H1 (cell line): ENCODE data around the gene WWP2. TPM values are rescaled to one million over a fixed set of nuclear protein-coding genes. Genes with fewer than 3 reads are reported as not detected.

Source experiments
- CTCF ChIA-PET: fragments of 300-600 bp; sonication (Branson Sonifier 250); formaldehyde crosslinking; loops from one replicate; lab custom pipeline; 2021; ENCODE audit not compliant: partially characterized antibody; lab: Charles Lee
- POLR2A ChIA-PET: fragments of 300-600 bp; sonication (Branson Sonifier 250); formaldehyde crosslinking; loops from one replicate; lab custom pipeline; 2021; ENCODE audit warnings: inconsistent platforms; ENCODE audit not compliant: partially characterized antibody; lab: Charles Lee
- DNase-seq, 2 experiments: peaks; one replicate each; pipeline versions ENCODE4 v3.0.0 to v3.0.0-alpha.2; 2010 to 2022; ENCODE audit warnings: low spot score in 2 of 2, low read depth in 1 of 2, mixed read lengths in 1 of 2
- FAIRE-seq: peaks from 2 replicates; lab custom pipeline; 2011; peaks lifted over from hg19 to GRCh38; lab: Jason Lieb, UNC
- H2AFZ ChIP-seq: 2 replicates; pipeline ENCODE4 v1.8.1; 2012; ENCODE audit warnings: low read length, inconsistent platforms
- H2AK5ac ChIP-seq: 2 replicates; pipeline ENCODE4 v1.6.1; 2013; ENCODE audit warnings: low read depth, low read length
- H2BK120ac ChIP-seq: replicated peaks from 2 replicates; pipeline ENCODE3; 2013; ENCODE audit warnings: low read depth, low read length, inconsistent platforms
- H2BK12ac ChIP-seq: 2 replicates; pipeline ENCODE4 v1.6.1; 2013; ENCODE audit warnings: low read depth, low read length
- H2BK15ac ChIP-seq: 2 replicates; pipeline ENCODE4 v1.6.1; 2013; ENCODE audit warnings: low read length
- H2BK20ac ChIP-seq: 2 replicates; pipeline ENCODE4 v1.6.1; 2013; ENCODE audit warnings: low read length
- H2BK5ac ChIP-seq: 2 replicates; pipeline ENCODE4 v1.6.1; 2013; ENCODE audit warnings: low read depth, low read length
- H3K14ac ChIP-seq: 2 replicates; pipeline ENCODE4 v1.6.1; 2013; ENCODE audit warnings: inconsistent platforms; ENCODE audit not compliant: insufficient read length
- H3K18ac ChIP-seq: 2 replicates; pipeline ENCODE4 v1.6.1; 2013; ENCODE audit warnings: low read length; ENCODE audit errors: extremely low read depth
- H3K23ac ChIP-seq: 2 replicates; pipeline ENCODE4 v1.6.1; 2013; ENCODE audit warnings: inconsistent platforms; ENCODE audit not compliant: insufficient read length
- H3K23me2 ChIP-seq: 2 replicates; pipeline ENCODE4 v1.6.1; 2013; ENCODE audit warnings: low read depth, low read length
- H3K27ac ChIP-seq: 2 replicates; pipeline ENCODE4 v1.6.1; 2011; ENCODE audit warnings: low read depth, low read length, inconsistent platforms
- H3K27me3 ChIP-seq, 4 experiments: replicated peaks in 1 of 4; 1 replicate in 1 of 4; 2 replicates in 3 of 4; pipeline versions ENCODE4 v1.6.1 to v1.8.1; 2011 to 2013; ENCODE audit warnings: low read length in 3 of 4, mild to moderate bottlenecking in 3 of 4, inconsistent platforms in 2 of 4, mixed read lengths in 2 of 4, moderate library complexity in 1 of 4; ENCODE audit not compliant: control insufficient read depth in 3 of 4, insufficient read depth in 3 of 4; ENCODE audit errors: extremely low read depth in 1 of 4
- H3K36me3 ChIP-seq, 4 experiments: 2 replicates each; pipeline versions ENCODE4 v1.6.1 to v1.8.1; 2011 to 2013; ENCODE audit warnings: mild to moderate bottlenecking in 4 of 4, low read length in 3 of 4, moderate library complexity in 2 of 4, control low read depth in 1 of 4, inconsistent platforms in 1 of 4; ENCODE audit not compliant: insufficient read depth in 4 of 4, control insufficient read depth in 2 of 4
- H3K4ac ChIP-seq: replicated peaks from 2 replicates; pipeline ENCODE3; 2013; ENCODE audit warnings: low read length, low read depth, mixed read lengths, inconsistent platforms; ENCODE audit not compliant: insufficient read length
- H3K4me1 ChIP-seq, 4 experiments: replicated peaks in 1 of 4; 1 replicate in 1 of 4; 2 replicates in 3 of 4; pipeline versions ENCODE4 v1.6.1 to v1.8.1; 2011 to 2013; ENCODE audit warnings: low read length in 3 of 4, inconsistent platforms in 2 of 4, mixed read lengths in 1 of 4; ENCODE audit not compliant: insufficient read depth in 4 of 4, control insufficient read depth in 3 of 4
- H3K4me2 ChIP-seq, 2 experiments: 2 replicates each; pipeline versions ENCODE4 v1.6.1 to v1.8.1; 2011 to 2013; ENCODE audit warnings: low read depth in 2 of 2, low read length in 2 of 2, control low read depth in 1 of 2, inconsistent platforms in 1 of 2, mild to moderate bottlenecking in 1 of 2; ENCODE audit not compliant: insufficient read depth in 1 of 2
- H3K4me3 ChIP-seq, 4 experiments: fragments of 200-600, 300-600 bp in 1 of 4; sonication (generic), shearing (Covaris generic), sonication (Bioruptor Twin) in 1 of 4; 2 replicates each; pipeline versions ENCODE4 v1.5.1 to v1.8.1; 2011 to 2016; ENCODE audit warnings: low read length in 4 of 4, low read depth in 3 of 4, control low read depth in 2 of 4, inconsistent platforms in 2 of 4, mild to moderate bottlenecking in 2 of 4, mixed read lengths in 1 of 4, moderate library complexity in 1 of 4; ENCODE audit not compliant: insufficient read depth in 2 of 4; ENCODE audit errors: extremely low read depth in 1 of 4
- H3K56ac ChIP-seq: replicated peaks from 2 replicates; pipeline ENCODE3; 2013; ENCODE audit warnings: low read depth, mild to moderate bottlenecking, mixed read lengths, low read length, inconsistent platforms; ENCODE audit not compliant: insufficient read length
- H3K79me1 ChIP-seq: 2 replicates; pipeline ENCODE4 v1.6.1; 2013; ENCODE audit warnings: low read depth, low read length, control low read depth
- H3K79me2 ChIP-seq, 2 experiments: 2 replicates each; pipeline versions ENCODE4 v1.6.1 to v1.8.1; 2012 to 2013; ENCODE audit warnings: low read length in 2 of 2, mild to moderate bottlenecking in 2 of 2, inconsistent platforms in 1 of 2; ENCODE audit not compliant: insufficient read depth in 2 of 2, control insufficient read depth in 1 of 2
- H3K9ac ChIP-seq, 4 experiments: replicated peaks in 1 of 4; 1 replicate in 1 of 4; 2 replicates in 3 of 4; pipeline versions ENCODE4 v1.6.1 to v1.8.1; 2011 to 2013; ENCODE audit warnings: low read depth in 3 of 4, low read length in 3 of 4, control low read depth in 2 of 4, mild to moderate bottlenecking in 2 of 4, moderate library complexity in 2 of 4, inconsistent platforms in 1 of 4; ENCODE audit errors: extremely low read depth in 1 of 4
- H3K9me3 ChIP-seq, 2 experiments: 2 replicates each; pipeline versions ENCODE4 v1.6.1 to v1.8.1; 2012 to 2013; ENCODE audit warnings: mild to moderate bottlenecking in 2 of 2, moderate library complexity in 2 of 2, control low read depth in 1 of 2, inconsistent platforms in 1 of 2, low read depth in 1 of 2, low read length in 1 of 2, mixed read lengths in 1 of 2; ENCODE audit not compliant: insufficient read depth in 2 of 2
- H4K20me1 ChIP-seq, 2 experiments: replicated peaks in 1 of 2; 2 replicates each; pipeline versions ENCODE3 to v1.8.1; 2011 to 2013; ENCODE audit warnings: inconsistent platforms in 2 of 2, low read length in 2 of 2, mild to moderate bottlenecking in 1 of 2; ENCODE audit not compliant: insufficient read depth in 2 of 2, control insufficient read depth in 1 of 2
- H4K5ac ChIP-seq: 2 replicates; pipeline ENCODE4 v1.6.1; 2013; ENCODE audit warnings: low read length, low read depth, mixed read lengths, inconsistent platforms; ENCODE audit not compliant: insufficient read length
- H4K8ac ChIP-seq: 2 replicates; pipeline ENCODE4 v1.8.0; 2013; ENCODE audit warnings: mild to moderate bottlenecking, moderate library complexity, low read length, inconsistent platforms; ENCODE audit not compliant: insufficient read depth; ENCODE audit errors: extremely low read depth
- H4K91ac ChIP-seq: replicated peaks from 2 replicates; pipeline ENCODE3; 2013; ENCODE audit warnings: low read length, mixed read lengths, inconsistent platforms; ENCODE audit not compliant: insufficient read length
- ATF3 ChIP-seq: IDR thresholded peaks from 2 replicates; pipeline ENCODE4 v1.6.1; 2011; ENCODE audit warnings: low read depth, mild to moderate bottlenecking, low read length; ENCODE audit not compliant: insufficient read depth
- BRCA1 ChIP-seq: IDR thresholded peaks from 2 replicates; pipeline ENCODE4 v1.6.1; 2012; ENCODE audit warnings: low read depth, low read length, improper control_type of control experiment
- EP300 ChIP-seq, 2 experiments: IDR thresholded peaks; 1 replicate in 1 of 2; 2 replicates in 1 of 2; pipeline ENCODE4 v1.6.1; 2011 to 2012; ENCODE audit warnings: low read depth in 2 of 2, low read length in 2 of 2, mild to moderate bottlenecking in 2 of 2, borderline replicate concordance in 1 of 2, inconsistent platforms in 1 of 2, moderate library complexity in 1 of 2
- FOSL1 ChIP-seq: IDR thresholded peaks from 2 replicates; pipeline ENCODE4 v1.6.1; 2011; ENCODE audit warnings: mild to moderate bottlenecking, low read depth, low read length, moderate library complexity; ENCODE audit not compliant: insufficient read depth
- GABPA ChIP-seq: IDR thresholded peaks from 2 replicates; pipeline ENCODE4 v1.6.1; 2011; ENCODE audit warnings: mild to moderate bottlenecking, low read length, moderate library complexity, borderline replicate concordance; ENCODE audit not compliant: insufficient read depth
- GTF2F1 ChIP-seq: IDR thresholded peaks from 2 replicates; pipeline ENCODE4 v1.6.1; 2012; ENCODE audit warnings: low read depth, low read length, improper control_type of control experiment, borderline replicate concordance
- HDAC2 ChIP-seq, 2 experiments: fragments of 300-600 bp in 1 of 2; sonication (generic) in 1 of 2; IDR thresholded peaks; 2 replicates each; pipeline ENCODE4 v1.6.1; 2011 to 2012; ENCODE audit warnings: low read depth in 2 of 2, low read length in 2 of 2, mild to moderate bottlenecking in 2 of 2, moderate library complexity in 2 of 2, borderline replicate concordance in 1 of 2, inconsistent platforms in 1 of 2
- RNF2 ChIP-seq: fragments of 200-900, 300-1000 bp; sonication (generic); IDR thresholded peaks from 2 replicates; pipeline ENCODE4 v1.7.1; 2016; ENCODE audit warnings: borderline replicate concordance, low read depth, mild to moderate bottlenecking, antibody characterized with exemption, low read length; ENCODE audit not compliant: poor library complexity, severe bottlenecking; ENCODE audit errors: missing control alignments
- SUZ12 ChIP-seq: fragments of 200-600 bp; sonication (generic); IDR thresholded peaks from 2 replicates; pipeline ENCODE4 v1.6.1; 2012; ENCODE audit warnings: mild to moderate bottlenecking, inconsistent platforms, low read length, moderate library complexity, mixed read lengths
- ZNF274 ChIP-seq: IDR thresholded peaks from 2 replicates; pipeline ENCODE4 v1.7.0; 2012; ENCODE audit warnings: low read length, borderline replicate concordance; ENCODE audit errors: extremely low read depth
- WGBS, 2 experiments: shearing (Covaris generic) in 1 of 2; methylation state at CpG; one replicate each; pipeline versions ENCODE4 v1.1.6 to v1.1.7; 2013 to 2015; ENCODE audit warnings: low lambda C conversion rate in 2 of 2, mixed read lengths in 2 of 2, inconsistent platforms in 1 of 2, low coverage in 1 of 2, missing lambda C conversion rate in 1 of 2; ENCODE audit not compliant: insufficient replicate concordance in 2 of 2, insufficient coverage in 1 of 2, insufficient read length in 1 of 2; ENCODE audit errors: extremely low coverage in 1 of 2, missing lambda C conversion rate in 1 of 2; 5-methylcytosine and 5-hydroxymethylcytosine counted together
- polyA plus RNA-seq, 7 experiments: library from polyadenylated mRNA; depleted of rRNA in 3 of 7; stranded (reverse) in 5 of 7; unstranded in 2 of 7; fragments of >200 nt in 5 of 7; fragments of 200-250 nt in 2 of 7; gene quantifications; 1 replicate in 5 of 7; 2 replicates in 1 of 7; 4 replicates in 1 of 7; pipeline versions ENCODE4 v1.2.1 to v1.2.3, GENCODE V29; 2011 to 2013; ENCODE audit warnings: missing spikeins in 2 of 7, mixed read lengths in 2 of 7
- total RNA-seq: library from RNA; stranded (reverse); fragmentation: NEBNext Ultra II Directional; extraction: Animal tissue kit (Norgen Biotek cat#: 25700); gene quantifications from 2 replicates; pipeline ENCODE4 v1.2.1, GENCODE V29; 2021

The WWP2 gene
- total and polyA plus RNA-seq, 2 of the 8 experiments (the other 6 are each of a cell fraction or from before 2014, with no cell fraction given) = 14.1 to 42.2 TPM

- no peak overlapping the region for H2BK15ac ChIP-seq
- H3K14ac ChIP-seq = no peak overlapping the region
- FAIRE-seq (no peak), DNase-seq (no peak)
- no peak overlapping the region for H3K23ac ChIP-seq
- no peaks in the 10 kb centered on the region for H3K23me2 ChIP-seq
- H2BK5ac ChIP-seq = no peak overlapping the region
- no peaks in the 10 kb centered on the region for H3K27me3 ChIP-seq
- peaks cover 0 to 6% (median 3%) of the 10 kb centered on the region in 4 experiments; a peak in 4 of 7 replicates for H3K4me1 ChIP-seq
- ChIA-PET CTCF (interaction anchor here (0.6 to 7.2 kb wide), 3 partner anchors 12 to 403 kb away, joined by 3 to 74 read pairs (median 4); no protein-coding TSS in a partner anchor), POLR2A (interaction anchor here (0.6 kb wide), 1 partner anchor 16 kb away, joined by 3 read pairs; no protein-coding TSS in a partner anchor)
- no peak overlapping the region for H3K9ac ChIP-seq
- no peak overlapping the region for H4K5ac ChIP-seq
- no peak overlapping the region for H3K18ac ChIP-seq
- no peak overlapping the region for H3K4me2 ChIP-seq
- no peak overlapping the region for H3K27ac ChIP-seq
- no peak overlapping the region for H2BK120ac ChIP-seq
- no peaks in the 10 kb centered on the region for H3K79me2 ChIP-seq
- no peak overlapping the region for H4K91ac ChIP-seq
- H3K56ac ChIP-seq = no peak overlapping the region
- H3K36me3 ChIP-seq = no peaks in the 10 kb centered on the region; a peak in 2 of 8 replicates
- no peaks in the 10 kb centered on the region; the same call in 1 of the 2 replicates for H3K79me1 ChIP-seq
- H4K20me1 ChIP-seq = no peaks in the 10 kb centered on the region
- no peak overlapping the region for H2BK12ac ChIP-seq
- H2AFZ ChIP-seq = no peak overlapping the region
- no peak overlapping the region for H3K4ac ChIP-seq
- H3K9me3 ChIP-seq = no peaks in the 10 kb centered on the region
- H3K4me3 ChIP-seq = no peak overlapping the region
- H2BK20ac ChIP-seq = no peak overlapping the region
- no peak overlapping the region for H4K8ac ChIP-seq
- 85% methylated on average over 11 of the region's 11 CpGs; no CpG with 5 or more reads in 1 of the 2 experiments for WGBS, 2 experiments
- no peak overlapping the region for H2AK5ac ChIP-seq
- no peak for TF ChIP-seq GTF2F1
- TF ChIP-seq ATF3 = no peak
- no peak for TF ChIP-seq ZNF274
- TF ChIP-seq GABPA = no peak
- TF ChIP-seq BRCA1 = no peak
- no peak for TF ChIP-seq FOSL1
- no peak for TF ChIP-seq RNF2
- TF ChIP-seq EP300 (IDR thresholded peaks at IDR 0.05; ENCODE audit: borderline replicate concordance in 1 of 2, low read depth in 2 of 2, low read length in 2 of 2) = no peak
- no peak for TF ChIP-seq HDAC2 (IDR thresholded peaks at IDR 0.05; ENCODE audit: borderline replicate concordance in 1 of 2, low read depth in 2 of 2, low read length in 2 of 2)
- no peak for TF ChIP-seq SUZ12
Measured at GRCh38 chr16:69924041-69924775, 162.1 kb downstream of the WWP2 start.
